ENCODE results near the gene ADGRG6.
"Not testable (repeated sequence)": the region's sequence is repeated elsewhere in the genome, so short reads cannot be mapped to it uniquely, and the experiment has no call there.

ADGRG6 gene

GRCh38 chr6:142301651-142302391 lies at the start of gene ADGRG6:
ADGRG6 (plus strand) TSS chr6:142302007; CDS start chr6:142302330, 323 bp downstream.
- peak; percentile 5 for DNase-seq (ENCODE audit: low read depth)

- DNase-seq (ENCODE audit: low read depth), result no peak
Observed at GRCh38 chr6:142254513-142254912, 47.3 kb upstream of the ADGRG6 start.

GRCh38 chr6:142255785-142256184 lies 46.0 kb upstream of the ADGRG6 start:
- DNase-seq (ENCODE audit: low read depth), result no peak

DNA sequence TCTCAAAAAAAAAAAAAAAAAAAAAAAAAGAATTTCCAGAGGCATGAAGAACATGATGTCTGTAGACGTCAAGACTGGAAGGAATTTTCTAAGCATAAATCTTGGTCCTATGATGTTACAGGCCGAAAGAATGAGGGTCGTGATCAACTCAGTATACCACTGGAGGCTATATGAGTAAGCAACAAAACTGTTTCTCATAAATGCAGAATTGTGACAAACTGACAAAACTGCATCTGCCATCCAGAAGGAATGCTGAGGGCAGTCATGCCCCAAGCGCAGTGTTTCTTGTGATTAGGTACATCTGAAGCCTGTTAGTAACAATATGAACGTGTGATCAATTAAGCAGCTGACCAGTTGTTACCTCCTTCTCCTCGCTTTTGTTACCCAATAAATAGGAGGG lies 43.5 kb upstream of the ADGRG6 start:
- no peak for DNase-seq (ENCODE audit: low read depth)

- no peak for DNase-seq (ENCODE audit: low read depth)
Observed at GRCh38 chr6:142258757-142259156, 43.0 kb upstream of the ADGRG6 start.

DNA sequence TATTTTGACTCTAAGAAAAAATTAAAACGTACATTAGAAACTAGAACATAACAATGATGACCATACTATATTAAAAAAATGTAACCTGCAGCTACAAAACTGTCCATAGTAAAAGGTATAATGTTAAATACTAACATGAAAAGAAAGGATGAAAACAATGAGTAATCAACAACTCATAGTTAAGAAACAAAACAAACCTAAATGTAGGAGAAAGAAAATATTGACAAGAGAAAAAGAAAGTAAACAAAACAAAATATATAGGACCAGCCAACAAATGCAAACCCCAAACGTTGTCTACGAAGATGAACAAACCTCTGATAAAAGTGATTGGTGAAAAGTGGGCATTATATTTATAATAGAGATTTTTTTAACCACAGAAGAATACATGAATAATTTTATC lies 41.1 kb upstream of the ADGRG6 start:
- DNase-seq (ENCODE audit: low read depth), result no peak

DNA sequence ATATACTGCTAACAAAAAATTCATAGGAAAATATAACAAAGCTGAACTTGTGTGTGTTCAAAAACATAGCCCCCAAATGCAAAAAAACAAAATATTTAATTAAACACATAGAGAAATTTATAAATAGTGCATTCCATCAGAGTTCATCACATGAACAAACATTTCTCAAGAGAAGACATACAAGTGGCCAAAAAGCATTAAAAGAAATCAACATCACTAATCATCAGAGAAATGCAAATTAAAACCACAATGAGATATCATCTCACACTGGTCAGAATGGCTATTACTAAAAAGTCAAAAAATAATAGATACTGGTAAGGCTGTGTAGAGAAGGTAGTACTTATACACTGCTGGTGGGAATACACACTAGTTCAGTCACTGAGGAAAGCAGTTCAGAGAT lies 39.6 kb upstream of the ADGRG6 start:
- DNase-seq (ENCODE audit: low read depth), result no peak

- no peak for DNase-seq (ENCODE audit: low read depth)
Observed at GRCh38 chr6:142265476-142265875, 36.3 kb upstream of the ADGRG6 start.

DNA sequence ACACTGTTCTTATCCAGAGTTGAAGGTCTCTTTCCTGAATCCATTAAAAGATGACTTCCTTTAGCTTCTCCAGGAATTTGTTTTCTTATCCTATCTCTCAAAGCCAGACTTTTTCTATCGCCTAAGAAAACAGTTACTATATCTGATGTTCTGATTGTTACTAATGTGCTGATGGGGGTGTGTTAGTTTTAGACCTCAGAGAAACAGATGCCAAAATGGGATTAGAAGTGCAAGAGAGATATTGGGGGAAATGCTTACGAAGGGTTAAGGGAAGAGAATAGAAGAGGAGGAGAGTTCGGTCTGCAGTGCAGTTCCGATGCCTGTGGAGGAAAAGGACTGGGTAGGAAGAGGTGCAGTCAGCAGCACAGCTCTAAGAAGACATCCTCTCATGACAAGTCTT lies 35.7 kb upstream of the ADGRG6 start:
- DNase-seq (ENCODE audit: low read depth), result no peak

- no peak for DNase-seq (ENCODE audit: low read depth)
Observed at GRCh38 chr6:142271476-142271875, 30.3 kb upstream of the ADGRG6 start.

GRCh38 chr6:142274656-142275055 lies 27.2 kb upstream of the ADGRG6 start:
- DNase-seq (ENCODE audit: low read depth), result no peak

- DNase-seq (ENCODE audit: low read depth), result no peak
Observed at GRCh38 chr6:142275236-142276006, 26.4 kb upstream of the ADGRG6 start.

DNA sequence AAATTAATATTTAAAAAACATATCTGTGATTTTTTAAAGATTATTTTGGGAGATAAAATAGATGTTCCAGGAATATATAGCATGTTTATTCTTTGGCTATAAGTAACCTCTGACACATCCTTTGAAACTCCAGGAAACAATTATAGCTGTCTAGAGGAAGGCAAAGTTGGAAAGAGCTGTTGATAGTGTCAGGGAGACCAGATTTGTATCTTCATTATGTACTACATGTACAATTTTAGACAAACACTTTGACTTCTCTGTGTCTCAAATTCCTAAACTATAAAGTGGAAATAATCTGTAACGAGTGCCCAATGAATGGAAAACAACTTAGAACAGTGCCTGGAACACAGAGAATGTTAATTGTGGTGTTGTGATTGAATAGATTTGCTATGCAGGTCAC lies 25.6 kb upstream of the ADGRG6 start:
- DNase-seq (ENCODE audit: low read depth), result no peak

- no peak for DNase-seq (ENCODE audit: low read depth)
Observed at GRCh38 chr6:142279350-142280180, 22.2 kb upstream of the ADGRG6 start.

- no peak for DNase-seq (ENCODE audit: low read depth)
Observed at GRCh38 chr6:142280265-142280664, 21.5 kb upstream of the ADGRG6 start.

DNA sequence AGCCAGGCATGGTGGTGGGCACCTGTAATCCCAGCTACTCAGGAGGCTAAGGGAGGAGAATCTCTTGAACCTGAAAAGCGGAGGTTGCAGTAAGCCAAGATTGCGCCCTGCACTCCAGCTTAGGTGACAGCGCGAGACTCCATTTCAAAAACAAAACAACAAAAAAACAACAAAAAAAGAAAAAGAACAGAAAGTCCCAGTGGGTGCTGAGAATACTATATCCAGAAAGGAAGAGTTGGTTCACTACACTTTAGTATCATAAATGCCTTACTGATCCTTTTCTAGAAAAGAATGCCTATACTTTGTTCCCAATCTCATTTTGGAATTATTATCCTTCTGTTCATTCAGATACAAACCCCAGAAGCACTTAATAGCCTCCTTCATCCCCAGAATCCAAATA lies 20.9 kb upstream of the ADGRG6 start:
- DNase-seq (ENCODE audit: low read depth), result no peak

DNA sequence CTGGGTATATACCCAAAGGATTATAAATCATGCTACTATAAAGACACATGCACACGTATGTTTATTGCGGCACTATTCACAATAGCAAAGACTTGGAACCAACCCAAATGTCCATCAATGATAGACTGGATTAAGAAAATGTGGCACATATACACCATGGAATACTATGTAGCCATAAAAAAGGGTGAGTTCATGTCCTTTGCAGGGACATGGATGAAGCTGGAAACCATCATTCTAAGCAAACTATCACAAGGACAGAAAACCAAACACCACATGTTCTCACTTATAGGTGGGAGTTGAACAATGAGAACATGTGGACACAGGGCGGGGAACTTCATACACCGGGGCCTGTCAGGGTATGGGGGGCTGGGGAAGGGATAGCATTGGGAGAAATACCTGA lies 18.7 kb upstream of the ADGRG6 start:
- DNase-seq (ENCODE audit: low read depth), result not testable (repeated sequence)

GRCh38 chr6:142284419-142284818 lies 17.4 kb upstream of the ADGRG6 start:
- DNase-seq (ENCODE audit: low read depth), result no peak

DNA sequence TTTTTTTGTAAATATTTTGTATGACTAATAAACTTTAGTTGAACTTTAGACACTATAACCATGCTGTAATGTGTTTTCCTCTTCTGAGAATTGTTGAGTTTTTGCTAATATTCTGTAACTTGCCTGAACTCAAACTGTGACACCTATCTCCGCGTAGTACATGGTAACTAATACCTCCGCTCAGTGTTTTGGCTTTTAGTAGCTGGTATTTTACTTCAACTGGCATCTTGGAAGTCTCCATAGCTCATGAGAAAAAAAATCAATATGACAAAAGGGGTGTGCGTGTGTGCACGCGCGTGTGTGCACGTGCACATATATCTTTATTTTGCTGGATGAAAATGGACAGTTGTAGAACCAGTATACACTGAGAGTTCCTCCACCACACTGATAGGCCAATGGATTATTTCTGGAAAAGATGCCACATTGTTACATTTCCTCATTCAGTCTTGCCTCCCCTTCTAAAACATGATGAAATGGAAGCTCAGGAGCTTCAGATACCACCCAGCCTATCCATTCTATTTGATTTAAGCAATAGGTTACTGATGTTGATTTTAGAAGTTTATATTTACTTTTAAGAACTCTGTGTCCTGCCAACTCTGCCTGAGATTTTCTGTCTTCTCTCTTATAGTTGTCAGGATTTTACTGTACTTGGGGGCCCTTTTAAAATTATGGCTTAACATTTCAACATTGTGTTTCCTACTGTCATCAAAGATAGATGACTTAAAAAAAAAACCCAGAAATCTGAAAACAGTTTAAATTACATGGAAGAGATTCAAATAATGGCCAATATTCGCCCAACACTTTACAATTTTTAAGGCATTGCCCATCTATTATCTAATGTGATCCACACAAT lies 16.3 kb upstream of the ADGRG6 start:
- no peak for DNase-seq (ENCODE audit: low read depth)

DNA sequence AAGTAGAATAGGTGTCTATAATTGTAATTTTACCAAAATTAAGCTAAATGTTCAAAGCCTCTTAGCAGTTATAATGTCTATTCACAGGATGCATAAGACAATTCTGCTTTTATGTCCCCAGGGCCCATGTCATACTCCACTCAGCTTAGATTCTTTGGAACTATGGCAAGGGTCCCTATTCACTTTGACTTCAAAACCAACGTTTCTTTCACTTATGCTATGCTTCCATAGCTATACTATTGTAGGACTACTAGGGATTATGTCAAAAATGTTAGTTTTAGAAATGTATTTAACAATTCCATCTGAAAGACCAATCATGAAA lies 15.8 kb upstream of the ADGRG6 start:
- no peak for DNase-seq (ENCODE audit: low read depth)

GRCh38 chr6:142289687-142290086 lies 12.1 kb upstream of the ADGRG6 start:
- no peak for DNase-seq (ENCODE audit: low read depth)

DNA sequence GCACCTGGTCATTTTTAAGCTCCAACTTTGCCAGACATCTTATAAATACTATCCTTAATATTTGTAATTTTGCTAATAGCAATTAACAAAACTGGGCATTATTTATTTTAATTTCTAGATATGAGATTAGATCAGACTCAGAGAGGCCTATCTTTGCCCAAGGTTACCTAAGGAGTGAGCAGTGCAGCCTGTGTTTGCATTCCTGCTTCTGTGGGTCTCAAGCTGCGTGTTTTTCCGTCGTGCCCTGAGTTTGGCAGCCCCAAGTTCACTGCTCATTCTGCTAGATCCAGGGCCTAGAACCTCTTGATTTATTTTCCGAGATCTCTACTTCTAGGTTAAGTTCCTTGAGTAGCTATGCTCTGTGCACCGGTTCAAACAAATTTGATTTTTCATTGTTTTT lies 11.0 kb upstream of the ADGRG6 start:
- DNase-seq (ENCODE audit: low read depth), result no peak

Data from activated T-helper 1 cell treated with Interleukin-2 at 50 U/mL for 16 hours (primary cell).